HG03439 (cell line): Measurements from ENCODE around the gene SDSL.

ENCODE experiments used
- ATAC-seq: cut with Tn5 transposase; IDR thresholded peaks from one replicate; pipeline ENCODE4 v1.9.1; 2021; ENCODE audit warnings: mild to moderate bottlenecking, moderate library complexity; ENCODE audit not compliant: unreplicated experiment

SDSL gene

GRCh38 chr12:113418213-113418879 is 3.8 kb upstream of the SDSL start:
- ATAC-seq: no peak

- no peak for ATAC-seq
Measured at GRCh38 chr12:113420996-113421595, 1.1 kb upstream of the SDSL start.

- no peak for ATAC-seq
Measured at GRCh38 chr12:113422886-113423669, 898 bp downstream of the SDSL start.

GRCh38 chr12:113424456-113424855 is 2.3 kb downstream of the SDSL start:
- no peak for ATAC-seq

- ATAC-seq: no peak
Measured at GRCh38 chr12:113424915-113425823, 3.0 kb downstream of the SDSL start.

- ATAC-seq: no peak
Measured at GRCh38 chr12:113425960-113426453, 3.8 kb downstream of the SDSL start.

GRCh38 chr12:113427882-113428281 is 5.7 kb downstream of the SDSL start:
- ATAC-seq: no peak

GRCh38 chr12:113428482-113428881 is 6.3 kb downstream of the SDSL start:
- no peak for ATAC-seq

- no peak for ATAC-seq
Measured at GRCh38 chr12:113432986-113433385, 10.8 kb downstream of the SDSL start.

- ATAC-seq: no peak
Measured at GRCh38 chr12:113435367-113435766, 13.2 kb downstream of the SDSL start.

GRCh38 chr12:113436586-113436985 is 14.4 kb downstream of the SDSL start:
- no peak for ATAC-seq

GRCh38 chr12:113436993-113437728 is 15.0 kb downstream of the SDSL start:
- ATAC-seq: no peak

- ATAC-seq: no peak
Measured at GRCh38 chr12:113437729-113438100, 15.5 kb downstream of the SDSL start.

- ATAC-seq: no peak
Measured at GRCh38 chr12:113438523-113439300, 16.5 kb downstream of the SDSL start.

- no peak for ATAC-seq
Measured at GRCh38 chr12:113439301-113439597, 17.1 kb downstream of the SDSL start.

- no peak for ATAC-seq
Measured at GRCh38 chr12:113439606-113440030, 17.4 kb downstream of the SDSL start.

- no peak for ATAC-seq
Measured at GRCh38 chr12:113440336-113440735, 18.2 kb downstream of the SDSL start.

- ATAC-seq: no peak
Measured at GRCh38 chr12:113440947-113441782, 19.0 kb downstream of the SDSL start.
